Measurements from ENCODE around the gene PLEKHO2. TPM values are rescaled to one million over a fixed set of nuclear protein-coding genes. Genes with fewer than 3 reads are reported as not detected.

Gene PLEKHO2
- polyA plus RNA-seq, 3 donors: 54.1 to 93.5 (median 78.0) TPM

DNA sequence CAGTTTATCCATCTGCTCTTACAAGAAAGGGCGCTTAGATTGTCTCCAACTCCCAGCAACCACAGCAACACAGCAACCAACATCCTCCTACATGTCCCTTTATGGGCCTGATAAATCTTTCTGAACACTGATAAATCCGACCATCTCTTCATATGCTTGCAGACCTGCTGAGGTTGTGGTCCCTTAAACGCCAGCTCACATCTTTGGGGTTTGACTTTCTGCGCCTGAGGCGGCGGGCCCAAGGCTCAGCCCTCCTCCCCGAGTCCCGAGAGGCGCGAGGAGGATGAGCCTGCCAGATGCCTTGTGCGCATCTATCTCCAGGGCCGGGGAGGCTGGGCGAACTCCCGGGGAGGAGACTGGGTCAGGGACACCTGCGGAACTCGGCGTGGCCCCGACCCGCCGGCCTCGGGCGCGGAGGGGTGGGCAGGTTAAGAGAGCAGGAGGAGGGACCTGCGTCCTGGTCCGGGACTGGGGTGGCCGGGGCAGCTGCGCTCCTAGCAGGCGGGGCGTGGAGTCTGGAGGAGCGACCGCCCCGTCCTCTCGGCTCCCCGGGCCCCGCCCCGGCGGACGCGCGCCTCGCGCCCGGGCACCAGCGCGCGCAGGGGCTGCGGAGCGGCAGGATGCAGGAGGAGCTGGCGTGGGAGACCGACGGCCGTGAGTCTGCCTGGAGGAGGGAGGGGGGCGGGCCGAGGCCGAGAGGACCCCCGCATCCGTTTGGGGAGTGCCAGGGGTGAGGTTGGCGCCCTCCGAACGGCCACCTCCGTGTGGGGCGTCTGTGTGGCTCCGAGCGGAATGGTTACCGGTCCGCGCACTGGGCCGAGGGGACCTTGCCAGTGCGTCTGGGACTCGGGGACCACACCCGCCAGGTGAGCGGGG, 69.8 kb downstream of the PLEKHO2 start, which contains the start of gene ANKDD1A:
TSS of gene ANKDD1A (plus strand) at position 592 of the 876 bp plus-strand sequence. CDS start at position 621, 29 bp downstream.
- no peaks in the 10 kb centered on the region for H4K20me1 ChIP-seq (ENCODE audit: insufficient read depth, low read length)
- Mint-ChIP-seq H3K9me3 (peaks cover 0 to 8% (median 0%) of the 10 kb centered on the region in 7 donors), H3K4me3 (peak within 1 kb of the TSS; percentile 77 to 90), H3K27me3 (ENCODE audit: low read depth in 3 of 3) (peaks cover 27 to 45% (median 44%) of the 10 kb centered on the region in 3 donors), H3K4me1 (peaks cover 10% of the 10 kb centered on the region), H3K36me3 (peaks cover 6 to 15% of the 10 kb centered on the region in 2 donors), H3K27ac (no peak within 1 kb of the TSS)
- H3K79me2 ChIP-seq (ENCODE audit: insufficient read depth, low read length): no peaks in the 10 kb centered on the region
- whole genome bisulfite sequencing (ENCODE audit: insufficient coverage): 6% methylated on average over 71 of the region's 72 CpGs
- H3K27ac ChIP-seq (ENCODE audit: low read depth in 1 of 2, low read length in 2 of 2): no peak within 1 kb of the TSS
- TF ChIP-seq, protein P1, sequence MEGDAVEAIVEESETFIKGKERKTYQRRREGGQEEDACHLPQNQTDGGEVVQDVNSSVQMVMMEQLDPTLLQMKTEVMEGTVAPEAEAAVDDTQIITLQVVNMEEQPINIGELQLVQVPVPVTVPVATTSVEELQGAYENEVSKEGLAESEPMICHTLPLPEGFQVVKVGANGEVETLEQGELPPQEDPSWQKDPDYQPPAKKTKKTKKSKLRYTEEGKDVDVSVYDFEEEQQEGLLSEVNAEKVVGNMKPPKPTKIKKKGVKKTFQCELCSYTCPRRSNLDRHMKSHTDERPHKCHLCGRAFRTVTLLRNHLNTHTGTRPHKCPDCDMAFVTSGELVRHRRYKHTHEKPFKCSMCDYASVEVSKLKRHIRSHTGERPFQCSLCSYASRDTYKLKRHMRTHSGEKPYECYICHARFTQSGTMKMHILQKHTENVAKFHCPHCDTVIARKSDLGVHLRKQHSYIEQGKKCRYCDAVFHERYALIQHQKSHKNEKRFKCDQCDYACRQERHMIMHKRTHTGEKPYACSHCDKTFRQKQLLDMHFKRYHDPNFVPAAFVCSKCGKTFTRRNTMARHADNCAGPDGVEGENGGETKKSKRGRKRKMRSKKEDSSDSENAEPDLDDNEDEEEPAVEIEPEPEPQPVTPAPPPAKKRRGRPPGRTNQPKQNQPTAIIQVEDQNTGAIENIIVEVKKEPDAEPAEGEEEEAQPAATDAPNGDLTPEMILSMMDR (IDR thresholded peaks at IDR 0.05): no peak
- H3K4me1 ChIP-seq (ENCODE audit: control insufficient read depth in 1 of 2, insufficient read depth in 2 of 2, low read length in 2 of 2): peaks cover 9 to 11% of the 10 kb centered on the region in 2 donors
- H3K9me3 ChIP-seq (replicated peaks in 1 of 2; ENCODE audit: control insufficient read depth in 1 of 2, insufficient read depth in 1 of 2, low read length in 2 of 2): no peaks in the 10 kb centered on the region
- H3K9ac ChIP-seq (ENCODE audit: insufficient read depth, low read length, poor library complexity, severe bottlenecking): peak within 1 kb of the TSS; percentile 35
- H3K4me2 ChIP-seq (replicated peaks; ENCODE audit: extremely low read depth, low read length, poor library complexity, severe bottlenecking): peak within 1 kb of the TSS; percentile 80
- peaks cover 8 to 31% of the 10 kb centered on the region in 2 donors for H3K27me3 ChIP-seq (ENCODE audit: control insufficient read depth in 2 of 2, insufficient read depth in 2 of 2, low read length in 2 of 2)
- peak within 1 kb of the TSS; percentile 47 for H2AFZ ChIP-seq (ENCODE audit: insufficient read depth, low read depth, low read length, poor library complexity, severe bottlenecking)
- DNase-seq: peak in 1 of 3 donors; percentile 10
- intact Hi-C loops (cut with micrococcal nuclease): no loop called here
- peak within 1 kb of the TSS; percentile 3 to 68 (median 33) for H3K4me3 ChIP-seq (replicated peaks in 1 of 3; ENCODE audit: low read depth in 2 of 3, low read length in 3 of 3)
- no peaks in the 10 kb centered on the region for H3K36me3 ChIP-seq (replicated peaks in 1 of 2; ENCODE audit: control insufficient read depth in 1 of 2, insufficient read depth in 2 of 2, low read length in 2 of 2)

DNA sequence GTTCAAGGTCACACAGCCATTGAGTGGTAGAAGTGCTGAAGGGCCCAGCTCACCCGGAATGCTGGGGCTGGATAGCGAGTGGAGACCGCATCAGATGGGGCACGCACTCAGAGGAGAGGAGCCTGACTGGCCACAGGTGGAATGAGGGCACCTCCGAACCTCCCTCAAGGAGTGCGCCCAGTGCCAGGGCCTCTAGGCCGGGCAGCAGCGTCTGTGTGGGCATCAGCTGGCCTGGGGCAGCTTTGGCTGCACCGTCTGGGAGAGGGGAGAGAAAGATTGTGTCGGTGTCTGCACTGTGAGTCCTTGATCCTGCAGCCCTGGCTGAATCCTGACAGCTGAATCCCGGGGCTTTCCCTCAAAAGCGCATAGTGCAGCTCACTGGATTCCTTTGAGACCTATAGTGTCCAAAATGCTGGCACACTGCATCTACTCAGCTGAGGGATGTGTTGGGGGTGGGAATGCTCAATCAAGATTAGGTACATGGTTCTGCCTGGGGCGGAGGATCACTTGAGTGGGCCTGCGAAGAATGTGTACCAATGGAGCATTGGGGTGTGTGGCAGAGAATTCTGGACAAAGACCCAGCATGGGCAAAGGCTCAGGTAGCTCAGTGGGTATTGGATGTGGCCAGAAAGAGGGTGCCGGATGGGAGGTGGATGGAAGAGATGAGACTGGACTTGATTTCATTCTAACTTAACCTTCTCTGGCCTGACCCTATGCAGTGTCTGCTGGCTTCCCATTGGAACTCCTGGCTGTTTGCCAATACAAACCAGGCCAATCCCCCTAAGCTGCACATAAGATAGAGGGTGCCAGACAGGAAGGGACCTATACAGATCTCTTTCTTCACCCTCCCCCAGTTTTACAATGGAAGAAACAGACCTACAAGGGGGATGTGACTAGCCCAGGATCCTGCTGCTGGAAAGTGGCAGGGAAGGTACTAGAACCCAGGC, 70.9 kb downstream of the PLEKHO2 start:
- Mint-ChIP-seq H3K36me3 (peaks cover 6 to 15% of the 10 kb centered on the region in 2 donors), H3K27ac (no peak overlapping the region), H3K4me1 (peaks cover 10% of the 10 kb centered on the region), H3K4me3 (peak overlapping the region; percentile 56 to 80), H3K9me3 (peaks cover 0 to 8% (median 0%) of the 10 kb centered on the region in 7 donors), H3K27me3 (ENCODE audit: low read depth in 3 of 3) (peaks cover 27 to 43% (median 43%) of the 10 kb centered on the region in 3 donors)
- Histone ChIP-seq H3K27me3 (ENCODE audit: control insufficient read depth in 2 of 2, insufficient read depth in 2 of 2, low read length in 2 of 2) (peaks cover 8 to 31% of the 10 kb centered on the region in 2 donors), H3K36me3 (replicated peaks in 1 of 2; ENCODE audit: control insufficient read depth in 1 of 2, insufficient read depth in 2 of 2, low read length in 2 of 2) (no peaks in the 10 kb centered on the region), H4K20me1 (ENCODE audit: insufficient read depth, low read length) (no peaks in the 10 kb centered on the region), H3K4me3 (replicated peaks in 1 of 3; ENCODE audit: low read depth in 2 of 3, low read length in 3 of 3) (no peak overlapping the region), H3K4me2 (replicated peaks; ENCODE audit: extremely low read depth, low read length, poor library complexity, severe bottlenecking) (peak overlapping the region; percentile 80), H3K9ac (ENCODE audit: insufficient read depth, low read length, poor library complexity, severe bottlenecking) (no peak overlapping the region), H3K27ac (ENCODE audit: low read depth in 1 of 2, low read length in 2 of 2) (no peak overlapping the region), H3K4me1 (ENCODE audit: control insufficient read depth in 1 of 2, insufficient read depth in 2 of 2, low read length in 2 of 2) (peaks cover 9 to 11% of the 10 kb centered on the region in 2 donors), H3K79me2 (ENCODE audit: insufficient read depth, low read length) (no peaks in the 10 kb centered on the region), H2AFZ (ENCODE audit: insufficient read depth, low read depth, low read length, poor library complexity, severe bottlenecking) (no peak overlapping the region), H3K9me3 (replicated peaks in 1 of 2; ENCODE audit: control insufficient read depth in 1 of 2, insufficient read depth in 1 of 2, low read length in 2 of 2) (no peaks in the 10 kb centered on the region)
- intact Hi-C loops (cut with micrococcal nuclease): no loop called here
- WGBS (ENCODE audit: insufficient coverage): 97% methylated on average over 14 of the region's 15 CpGs
- DNase-seq: no peak
- TF ChIP-seq, protein P1 (IDR thresholded peaks at IDR 0.05): no peak

Data from CD14-positive monocyte (primary cell).